HT-29 (cell line): ENCODE results near the gene MYO15B. TPM values are rescaled to one million over a fixed set of nuclear protein-coding genes. Genes with fewer than 3 reads are reported as not detected.

Experiments
- DNase-seq: peaks from one replicate; pipeline ENCODE4 v3.0.0-alpha.2; 2015; ENCODE audit warnings: low spot score
- total RNA-seq: library from RNA; depleted of rRNA; stranded (reverse); fragments of >200 nt; shearing (Covaris generic); gene quantifications from 2 replicates; pipeline ENCODE4 v1.2.3, GENCODE V29; 2014; rRNA removed

Gene MYO15B
- 29.0 and 36.8 TPM in 2 replicates for total RNA-seq

DNA sequence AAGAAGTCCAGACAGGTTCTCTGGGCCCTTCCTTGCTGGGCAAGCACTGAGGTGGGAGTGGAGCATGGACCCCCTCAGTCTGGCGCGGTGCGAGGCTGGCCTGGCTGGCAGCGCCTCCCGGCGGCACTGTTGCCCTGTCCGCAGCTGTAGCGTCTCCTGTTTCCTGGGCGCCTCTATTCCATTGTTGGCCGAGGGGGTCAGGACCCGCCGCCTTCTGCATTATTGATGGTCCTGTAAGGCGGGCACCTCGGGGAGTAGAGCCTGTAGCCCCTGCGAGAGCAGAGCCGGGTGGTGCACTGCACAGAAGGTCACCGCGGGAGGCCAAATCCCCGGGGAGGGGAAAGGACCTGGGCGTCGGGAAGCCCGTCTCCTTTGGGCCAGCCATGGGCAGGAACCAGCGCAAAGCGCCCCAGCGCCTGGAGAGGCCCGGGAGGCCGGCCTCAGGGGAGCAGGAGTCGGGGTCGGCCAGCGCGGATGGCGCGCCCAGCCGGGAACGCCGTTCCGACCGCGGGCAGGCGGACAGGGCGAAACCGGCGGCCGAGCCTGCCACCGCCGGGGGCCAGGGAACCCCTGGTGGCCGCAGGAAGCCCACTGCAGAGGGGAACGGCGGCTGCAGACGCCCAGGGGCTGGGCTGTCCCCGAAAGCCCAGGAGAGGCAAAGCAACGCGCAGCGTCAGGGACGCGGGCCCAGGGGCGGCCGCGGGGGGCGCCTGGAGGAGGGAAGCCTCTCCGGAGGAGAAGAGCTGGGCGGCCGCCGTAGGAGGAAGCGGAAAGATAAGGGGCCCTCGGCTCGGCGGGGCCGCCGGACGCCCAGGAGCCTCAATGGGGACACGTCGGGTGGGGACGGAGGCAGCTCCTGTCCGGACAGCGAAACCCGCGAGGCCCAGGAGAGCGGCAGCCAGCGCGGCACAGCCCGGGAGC, at the start of gene MYO15B:
Gene MYO15B, plus strand, starts transcription at position 126 of the 921 bp plus-strand sequence. Its CDS starts 258 bp downstream, at position 384.
- DNase-seq = no peak

DNA sequence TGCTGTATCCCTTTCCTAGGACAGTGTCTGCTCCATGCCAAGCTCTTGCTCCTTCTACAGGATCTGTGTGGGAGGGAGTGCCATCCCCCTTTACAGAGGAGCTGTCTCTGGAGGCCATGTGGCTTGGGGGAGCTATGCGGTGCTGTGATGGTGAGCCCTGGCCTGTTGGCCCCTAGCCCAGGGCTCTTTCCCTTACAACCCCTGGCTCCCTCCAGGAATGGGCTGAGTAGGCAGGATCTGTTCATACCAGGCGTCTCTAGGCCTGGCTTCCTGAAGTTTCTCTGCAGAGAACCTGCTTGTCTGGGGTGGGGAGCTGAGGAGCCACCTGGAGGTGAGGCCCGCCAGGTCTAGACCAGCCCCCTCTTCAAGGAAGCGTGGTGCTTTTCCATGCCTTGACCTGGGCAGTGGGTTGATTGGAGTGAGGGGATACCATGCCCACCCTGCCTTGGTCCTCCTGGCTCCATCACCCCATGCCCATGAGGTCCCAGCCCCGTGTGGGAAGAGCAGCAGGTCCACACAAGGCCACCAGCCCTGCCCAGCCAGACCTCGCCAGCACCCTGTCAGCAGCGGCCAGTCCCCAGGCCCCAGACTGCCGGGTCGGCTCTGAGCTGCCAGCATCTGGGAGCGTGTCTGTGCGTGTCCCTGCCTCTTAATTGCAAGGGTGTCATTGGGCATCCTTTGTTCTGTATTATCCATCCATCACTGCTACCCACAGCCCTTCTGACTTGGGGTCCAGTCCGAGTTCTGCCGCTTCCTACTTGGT, 47.5 kb upstream of the MYO15B start:
- no peak for DNase-seq

DNA sequence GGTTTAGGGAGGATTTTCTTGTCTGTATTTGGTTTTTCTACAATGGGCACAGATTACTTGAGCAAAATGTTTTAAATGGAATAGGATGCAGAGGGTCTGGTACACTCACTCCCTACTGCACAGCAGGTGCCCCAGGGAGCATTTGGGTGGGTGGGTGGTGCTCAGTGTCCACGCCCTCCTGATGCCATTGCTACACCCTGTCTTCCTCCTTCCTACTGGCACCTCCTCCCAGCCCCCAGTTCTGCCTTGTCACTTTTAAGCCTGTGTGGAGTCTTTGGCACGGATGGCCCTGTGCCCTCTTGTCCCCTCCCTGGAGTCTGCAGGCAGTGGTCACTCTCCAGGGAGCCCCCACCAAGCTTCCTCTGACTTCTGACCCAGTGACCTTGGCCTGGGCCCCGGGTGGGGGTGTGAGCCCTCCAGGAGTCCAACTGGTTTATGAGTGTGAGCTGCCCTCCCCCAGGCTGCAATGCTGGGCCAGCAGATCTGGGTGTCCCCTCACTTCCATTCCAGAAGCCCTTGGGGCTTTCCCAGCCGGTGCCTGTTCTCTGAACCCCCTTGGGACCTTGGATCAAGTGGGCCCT, 46.6 kb upstream of the MYO15B start:
- DNase-seq = no peak

DNA sequence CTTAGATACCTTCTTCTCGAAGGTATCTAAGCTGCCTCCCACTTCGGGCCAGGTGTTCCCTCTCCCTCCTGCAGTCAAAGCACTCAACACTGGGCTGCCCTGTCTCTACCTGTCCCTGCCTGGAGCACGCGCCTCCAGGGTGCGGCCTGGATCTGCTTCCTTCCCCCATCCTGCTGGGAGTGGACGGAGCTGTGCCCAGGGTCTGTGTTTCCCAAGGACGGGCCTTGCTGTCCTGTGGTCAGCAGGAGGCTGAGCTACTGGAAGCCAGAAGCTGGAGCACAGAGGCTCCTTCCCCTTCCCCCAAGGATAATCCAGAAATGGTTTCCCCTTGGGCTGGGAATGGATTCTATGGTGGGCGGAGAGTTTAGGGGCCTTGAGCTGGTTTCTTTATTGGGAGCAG, 45.4 kb upstream of the MYO15B start:
- no peak for DNase-seq

DNA sequence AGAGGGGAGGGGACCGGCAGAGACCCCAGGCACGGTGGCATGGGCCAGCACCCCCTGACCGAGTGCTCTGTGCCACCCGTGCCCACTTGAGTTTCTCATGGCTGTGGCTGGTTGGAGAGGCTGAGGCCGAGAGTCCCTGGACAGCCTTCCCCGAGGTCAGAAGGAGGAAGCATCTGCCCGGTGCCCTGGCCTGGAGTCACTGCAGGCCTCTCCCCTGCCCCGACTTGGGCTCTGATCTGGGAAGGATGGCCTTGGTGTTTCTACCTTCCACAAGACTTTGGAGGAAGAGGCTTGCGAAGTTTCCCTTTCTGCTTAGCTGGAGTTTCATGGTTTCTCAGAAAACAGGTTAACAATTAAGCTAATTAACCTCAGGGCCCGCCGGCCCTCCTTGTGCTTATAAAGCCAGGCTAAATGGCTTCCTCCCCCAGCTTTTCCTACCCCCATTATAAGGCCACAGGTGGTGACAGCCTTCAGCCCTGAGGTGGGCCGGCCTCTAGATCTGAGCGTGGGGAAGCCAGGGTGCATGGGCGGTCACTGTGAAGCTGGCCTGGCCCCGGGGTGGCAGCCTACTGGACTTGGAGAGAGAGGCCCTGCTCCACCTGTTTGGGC, 44.8 kb upstream of the MYO15B start:
- no peak for DNase-seq

DNA sequence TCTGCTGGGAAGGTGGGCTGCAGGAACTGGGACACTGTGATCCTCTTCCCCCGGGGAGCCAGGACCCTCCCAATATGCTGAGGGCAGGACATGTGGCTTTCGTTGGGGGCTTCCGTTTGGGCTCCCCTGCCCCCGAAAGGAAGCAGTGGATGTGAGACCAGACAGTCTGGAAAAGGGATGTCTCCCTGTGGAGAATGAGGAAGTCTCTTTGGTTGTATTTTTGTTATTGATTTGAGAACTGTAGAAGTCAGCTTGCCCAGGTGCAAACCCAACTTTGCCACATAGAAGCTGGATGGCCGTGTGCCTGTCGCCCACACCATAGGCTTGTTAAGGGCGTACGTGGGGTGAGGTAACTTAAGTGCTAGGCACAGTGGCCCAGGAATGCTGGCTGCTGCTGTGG, 43.4 kb upstream of the MYO15B start:
- DNase-seq = no peak

DNA sequence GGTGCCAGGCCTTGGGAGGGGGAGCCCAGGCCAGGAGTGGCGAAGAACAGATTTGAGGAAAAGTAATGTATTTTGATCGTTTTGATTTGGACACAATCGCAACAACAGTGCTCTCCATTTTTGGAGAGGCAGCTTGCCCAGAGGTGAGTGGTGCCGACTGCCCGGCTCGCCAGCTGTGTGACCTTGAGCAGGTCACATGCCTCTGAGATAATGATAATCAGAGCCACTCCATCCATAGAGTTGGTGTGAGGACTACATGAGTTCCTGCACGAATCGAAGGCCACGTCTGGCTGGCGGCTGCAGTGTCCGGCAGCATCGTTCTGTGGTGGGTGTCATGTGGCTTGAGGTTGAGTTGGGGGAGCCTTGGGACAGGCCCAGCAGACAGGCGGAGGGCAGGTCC, 41.4 kb upstream of the MYO15B start:
- no peak for DNase-seq

DNA sequence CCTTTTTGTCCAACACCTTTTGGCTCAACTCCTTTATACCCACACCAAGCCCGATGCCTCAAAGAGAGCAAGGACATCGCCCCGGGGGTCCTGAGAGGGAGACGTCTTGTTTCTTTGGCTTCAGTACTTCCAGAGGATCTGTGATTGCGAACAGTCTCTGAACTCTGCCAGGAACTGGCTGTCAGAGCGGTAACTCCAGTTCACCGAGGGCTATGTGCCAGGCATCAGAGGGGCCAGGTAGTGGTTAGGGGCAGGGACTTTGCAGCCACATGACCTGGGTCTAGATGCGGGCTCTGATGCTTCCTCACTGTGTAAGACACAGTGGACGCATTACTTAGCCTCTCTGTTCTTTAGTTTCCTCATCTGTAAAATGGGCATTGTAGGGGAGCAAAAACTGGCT, 40.5 kb upstream of the MYO15B start:
- no peak for DNase-seq

DNA sequence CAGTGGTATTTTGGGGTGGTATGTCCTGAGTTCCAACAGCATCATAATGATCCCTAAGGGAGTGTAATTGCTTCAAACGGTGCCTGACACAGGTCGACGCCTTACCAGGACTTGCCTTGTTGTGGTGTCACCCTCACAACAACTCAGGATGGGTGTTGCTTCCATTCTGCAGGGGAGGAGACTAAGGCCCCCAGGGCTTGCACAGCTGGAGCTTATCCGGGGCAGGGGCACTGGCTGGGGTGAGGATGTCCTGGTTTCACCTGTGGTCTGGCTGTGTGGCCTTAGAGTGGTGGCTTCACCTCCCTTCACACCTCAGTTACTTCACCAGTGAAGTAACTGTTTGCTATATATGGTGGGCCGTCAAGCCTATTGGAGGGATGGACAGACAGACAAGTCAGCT, 38.8 kb upstream of the MYO15B start:
- no peak for DNase-seq

DNA sequence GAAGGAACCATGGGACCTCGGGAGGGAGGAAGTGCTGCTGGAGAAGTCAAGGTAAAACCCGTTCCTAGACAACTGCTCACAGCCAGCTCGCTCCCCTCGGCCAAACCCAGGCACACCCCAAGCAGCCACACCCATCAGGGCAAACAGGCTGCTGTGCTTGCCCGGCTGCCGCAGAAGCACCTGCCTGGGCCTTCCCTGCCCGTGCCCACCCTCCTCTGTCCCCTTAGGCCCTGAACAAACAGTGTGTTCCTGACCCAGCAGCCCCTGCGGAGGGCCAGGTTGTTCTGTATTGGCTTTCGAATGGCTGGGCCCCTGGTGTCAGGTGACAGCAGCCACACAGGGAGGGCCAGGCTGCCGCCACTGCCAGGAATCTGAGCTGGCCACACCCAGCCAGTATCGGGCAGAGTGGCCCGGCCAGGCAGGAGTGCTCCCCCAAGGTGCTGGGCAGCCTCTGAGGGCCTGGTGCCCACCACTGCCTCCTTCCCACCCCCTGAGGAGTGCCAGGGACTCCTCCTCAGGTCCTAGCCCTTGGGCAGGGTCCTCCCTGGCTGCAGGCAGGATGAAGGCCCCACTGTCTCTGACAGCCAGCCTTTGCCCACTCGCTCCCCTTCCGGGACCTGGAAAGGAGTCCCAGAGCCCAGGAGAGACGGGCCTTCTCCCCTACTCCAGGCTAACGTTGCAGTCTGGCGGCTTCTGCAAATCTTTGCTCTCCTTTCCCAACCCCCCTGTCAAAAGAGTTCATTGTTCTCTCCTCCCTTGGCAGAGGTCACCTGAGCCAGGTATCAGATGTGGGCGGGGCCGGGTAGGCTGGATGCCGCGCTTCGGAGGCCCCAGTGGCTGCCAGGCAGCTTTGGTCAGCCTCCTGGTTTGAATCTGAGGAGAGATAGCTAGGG, 38.1 kb upstream of the MYO15B start:
- DNase-seq = peak; percentile 92

DNA sequence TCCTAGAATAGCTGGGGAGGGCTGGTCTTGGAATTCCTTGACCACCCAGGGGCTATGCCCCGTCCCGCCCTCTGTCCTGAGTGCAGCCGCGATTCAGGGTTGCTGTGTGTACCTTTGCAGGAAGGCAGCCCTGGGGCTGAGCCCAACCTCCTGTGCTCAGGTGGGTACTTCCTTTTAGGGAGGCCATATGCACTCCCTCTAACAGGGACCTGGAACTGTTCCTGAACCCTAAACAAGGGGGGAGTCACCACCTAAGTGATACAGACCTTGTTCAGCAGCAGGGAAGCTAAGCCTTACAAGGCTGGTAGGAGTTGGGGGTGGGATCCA, 37.5 kb upstream of the MYO15B start:
- no peak for DNase-seq

DNA sequence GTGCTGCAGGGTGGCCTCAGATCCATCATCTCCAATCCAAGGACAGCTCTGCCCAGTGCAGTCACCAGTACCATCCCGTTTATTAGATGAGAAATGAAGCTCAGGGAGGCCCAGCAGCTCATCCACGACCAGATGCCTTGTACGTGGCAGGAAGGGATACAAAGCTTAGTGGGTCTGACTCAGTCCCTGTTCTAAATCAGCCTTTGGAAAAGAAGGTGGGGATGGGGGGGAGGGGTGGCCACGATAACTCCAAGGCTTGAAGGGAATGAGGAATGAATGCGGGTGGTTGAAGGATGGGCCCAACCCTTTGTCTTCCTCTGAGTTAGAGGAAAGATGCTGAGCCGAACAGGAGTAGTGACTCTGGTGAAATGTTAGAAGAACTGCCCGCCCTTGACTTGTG, 36.3 kb upstream of the MYO15B start:
- DNase-seq = no peak

DNA sequence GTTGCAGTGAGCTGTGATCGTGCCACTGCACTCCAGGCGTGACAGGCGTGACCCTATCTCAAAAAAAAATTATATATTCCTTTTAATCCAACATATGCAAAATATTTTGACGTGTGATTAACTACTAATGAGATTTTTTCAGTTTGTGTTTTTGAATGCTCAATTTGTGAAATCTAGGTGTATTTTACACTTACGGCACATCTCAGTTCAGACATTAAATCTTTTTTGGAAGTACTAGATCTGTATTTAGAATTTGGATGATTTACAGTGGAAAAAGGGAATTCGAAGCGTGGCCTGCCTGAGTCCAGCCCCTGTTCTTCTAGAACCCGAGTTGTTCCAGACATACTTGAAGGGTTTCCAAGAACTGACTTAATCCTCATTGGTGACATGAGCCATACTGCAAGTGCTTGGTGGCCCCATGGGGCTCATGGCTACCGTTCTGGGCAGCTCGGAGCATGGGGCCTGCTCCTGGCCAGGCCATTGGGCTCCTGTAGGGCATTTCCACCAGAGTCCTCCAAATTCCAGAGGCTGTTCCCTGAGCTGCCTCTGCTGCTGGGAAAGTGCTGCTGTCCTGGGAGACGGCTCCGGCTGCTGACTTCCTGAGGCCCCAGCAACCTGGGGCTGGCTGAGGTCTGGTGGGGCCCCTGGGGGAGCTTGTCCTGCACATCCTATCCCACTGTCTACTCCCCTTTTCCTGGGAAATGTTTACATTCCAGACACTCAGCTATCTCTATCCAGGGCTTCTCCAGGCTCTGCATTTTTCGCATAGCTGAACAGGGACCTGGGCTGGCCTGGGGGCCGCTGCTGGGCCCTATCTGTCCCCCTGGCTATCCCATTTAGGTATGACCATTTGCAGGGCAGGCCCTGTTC, 34.9 kb upstream of the MYO15B start:
- no peak for DNase-seq

DNA sequence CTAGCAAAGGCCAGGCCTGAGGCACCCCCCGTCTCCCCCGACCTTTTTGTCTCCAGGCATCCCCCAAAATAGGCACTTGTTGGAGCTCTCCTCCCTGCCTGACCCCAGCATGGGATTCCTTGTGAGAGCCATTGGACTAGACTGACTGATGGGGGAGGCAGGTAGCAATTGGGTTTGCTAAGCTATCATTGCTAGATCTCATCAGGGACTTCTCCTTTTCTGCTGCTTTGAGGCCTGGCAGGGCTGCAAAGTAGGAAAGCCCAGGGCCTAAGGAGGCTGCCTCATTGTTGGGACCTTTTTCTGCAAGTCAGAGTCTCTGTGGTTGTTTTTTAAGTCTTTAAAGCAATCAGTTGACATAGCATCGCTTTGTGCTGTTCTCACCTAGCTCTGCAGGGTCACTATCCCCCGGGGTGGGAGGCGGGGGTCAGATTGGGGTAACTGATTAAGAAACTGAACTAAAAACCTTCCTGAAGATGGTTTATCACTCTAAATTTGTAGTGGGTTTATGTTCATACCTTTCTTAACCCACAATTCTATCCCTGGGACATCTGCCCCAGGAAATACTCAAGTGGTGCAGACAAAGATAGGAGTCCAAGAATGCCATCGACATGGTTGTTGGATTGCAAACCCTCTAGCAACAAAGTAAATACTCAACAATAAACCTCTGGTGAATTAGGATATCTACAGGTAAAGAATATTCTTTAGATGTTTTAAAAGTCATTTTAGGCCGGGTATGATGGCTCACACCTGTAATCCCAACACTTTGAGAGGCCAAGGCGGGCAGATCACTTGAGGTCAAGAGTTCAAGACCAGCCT, 34.1 kb upstream of the MYO15B start:
- DNase-seq = no peak

DNA sequence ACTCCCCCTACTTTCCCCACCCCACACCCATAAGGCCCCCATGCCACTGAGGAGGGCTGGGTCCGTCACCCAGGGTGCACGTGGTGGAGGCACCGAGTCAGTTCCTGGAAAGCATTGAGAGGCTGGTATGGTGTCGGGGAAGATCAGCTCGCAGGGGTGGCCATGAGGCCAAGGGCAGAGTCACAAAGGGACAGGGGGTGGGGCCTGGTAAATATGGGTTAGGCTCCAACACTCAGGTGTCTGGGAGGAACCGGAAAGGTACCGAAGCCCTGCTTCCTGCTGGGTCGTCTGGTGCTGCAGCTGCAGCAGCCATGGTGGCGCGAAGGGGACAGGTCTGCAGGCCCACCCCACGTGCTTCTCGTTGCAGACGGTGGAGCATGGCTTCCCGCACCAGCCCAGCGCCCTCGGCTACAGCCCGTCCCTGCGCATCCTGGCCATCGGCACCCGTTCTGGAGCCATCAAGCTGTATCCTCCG, 31.9 kb upstream of the MYO15B start:
- no peak for DNase-seq

DNA sequence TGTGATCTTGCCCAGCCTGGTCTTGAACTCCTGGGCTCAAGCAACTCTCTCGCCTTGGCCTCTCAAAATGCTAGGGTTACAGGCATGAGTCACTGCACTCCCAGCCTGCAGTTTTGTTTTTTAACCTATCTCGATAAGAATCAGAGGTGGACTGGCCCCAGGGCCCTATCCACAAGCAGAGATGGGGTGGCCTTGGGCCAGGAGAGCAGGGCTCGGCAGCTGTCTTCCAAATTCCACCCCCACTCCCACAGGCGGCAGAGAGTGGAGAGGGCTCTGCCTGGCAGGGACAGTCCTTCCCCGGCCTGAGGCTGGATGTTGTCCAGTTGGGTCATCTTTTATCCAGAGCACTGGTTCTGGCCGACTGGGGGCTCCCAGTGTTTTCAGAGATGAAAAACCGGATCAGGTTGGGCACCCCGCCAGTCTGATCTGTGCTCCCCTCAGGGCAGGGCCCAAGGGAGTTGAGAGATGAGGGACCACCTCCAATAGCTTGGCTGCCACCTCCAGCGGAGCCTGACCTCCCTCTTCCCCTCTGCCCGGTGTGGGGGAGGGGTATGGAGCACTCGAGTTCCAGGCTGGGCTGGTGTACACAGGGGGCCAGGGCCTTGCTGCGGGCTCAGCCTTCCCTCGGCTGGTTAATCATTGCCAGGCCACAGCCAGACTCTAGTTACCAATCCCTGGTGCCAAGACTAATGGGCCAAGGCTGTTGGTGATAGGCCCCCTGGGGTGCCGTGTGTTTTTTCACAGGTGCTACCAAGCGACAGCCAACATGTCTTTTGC, 30.3 kb upstream of the MYO15B start:
- peak; percentile 72 for DNase-seq

DNA sequence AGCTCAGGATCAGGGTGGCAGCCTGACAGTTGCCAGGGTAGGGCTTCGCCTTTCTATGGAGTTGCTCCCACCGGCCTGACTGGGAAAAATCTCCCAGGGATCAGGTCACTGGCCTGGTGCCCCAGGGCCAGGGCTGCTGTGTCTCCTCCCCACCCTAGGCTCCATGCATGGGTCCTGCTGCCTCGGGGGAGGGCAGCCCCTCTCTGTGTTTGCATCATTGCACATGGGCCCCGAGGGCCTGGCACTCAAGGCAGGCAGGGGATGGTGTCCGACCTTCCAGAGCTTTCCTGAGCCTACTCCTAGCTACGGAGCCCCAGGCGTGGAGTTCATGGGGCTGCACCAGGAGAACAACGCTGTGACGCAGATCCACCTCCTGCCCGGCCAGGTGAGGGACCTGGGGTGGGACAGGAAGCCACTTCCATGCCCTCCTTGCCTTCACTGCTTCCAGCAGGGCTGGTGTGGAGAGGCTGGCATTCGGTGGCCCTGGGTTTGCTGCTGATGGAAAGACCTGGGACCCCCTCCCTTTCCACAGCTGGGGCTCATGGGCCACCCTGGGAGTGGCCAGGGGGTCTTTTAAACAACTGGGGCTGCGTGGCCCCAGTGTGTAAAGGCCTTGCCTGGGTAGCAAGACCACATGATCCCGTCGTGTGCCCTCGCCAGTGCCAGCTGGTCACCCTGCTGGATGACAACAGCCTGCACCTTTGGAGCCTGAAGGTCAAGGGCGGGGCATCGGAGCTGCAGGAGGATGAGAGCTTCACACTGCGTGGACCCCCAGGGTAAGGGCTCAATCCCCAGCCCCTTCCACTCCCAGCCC, 29.5 kb upstream of the MYO15B start:
- no peak for DNase-seq
